ENCODE data around the gene HACD3. TPM values are rescaled to one million over a fixed set of nuclear protein-coding genes. Genes with fewer than 3 reads are reported as not detected.
"Not testable (repeated sequence)": the region's sequence is repeated elsewhere in the genome, so short reads cannot be mapped to it uniquely, and the experiment has no call there.

HACD3 gene
- polyA plus RNA-seq, 1 donor (not counting 4 experiments of a cell fraction or from before 2014, with no cell fraction given): 78.8 TPM

GRCh38 chr15:65550681-65551098, 20.4 kb downstream of the HACD3 start:
- no peaks in the 10 kb centered on the region for H3K9me1 ChIP-seq (ENCODE audit: control insufficient read depth, extremely low read depth, insufficient read depth, low read length)
- FAIRE-seq (no peak), DNase-seq (ENCODE audit: low read depth, low spot score) (no peak)
- no peaks in the 10 kb centered on the region for H3K4me1 ChIP-seq (ENCODE audit: control insufficient read depth, extremely low read depth, insufficient read depth, low read length)
- H3K79me2 ChIP-seq (ENCODE audit: control insufficient read depth, insufficient read depth, low read length): peaks cover 43% of the 10 kb centered on the region
- no peak overlapping the region for H2AFZ ChIP-seq (ENCODE audit: control insufficient read depth, low read length)
- H3K27me3 ChIP-seq (ENCODE audit: control insufficient read depth, extremely low read depth, insufficient read depth, low read length): no peaks in the 10 kb centered on the region
- H3K4me2 ChIP-seq (ENCODE audit: control insufficient read depth, extremely low read depth, insufficient read depth, low read depth, low read length): no peak overlapping the region
- H3K9me3 ChIP-seq (ENCODE audit: control insufficient read depth, low read depth, low read length): no peaks in the 10 kb centered on the region
- H3K9ac ChIP-seq (ENCODE audit: control insufficient read depth, extremely low read depth, insufficient read depth, low read length): no peak overlapping the region
- TF ChIP-seq CTCF (optimal IDR thresholded peaks at IDR 0.05 in 1 of 3, IDR thresholded peaks at IDR 0.05 in 1 of 3, conservative IDR thresholded peaks at IDR 0.05 in 1 of 3; ENCODE audit: extremely low read depth in 1 of 3, insufficient read depth in 2 of 3, low read length in 3 of 3) (no peak), EZH2 (IDR thresholded peaks at IDR 0.05; ENCODE audit: low read length) (no peak)
- H3K27ac ChIP-seq (ENCODE audit: control insufficient read depth, insufficient read depth, low read length): no peak overlapping the region
- no peaks in the 10 kb centered on the region for H4K20me1 ChIP-seq (ENCODE audit: control insufficient read depth, extremely low read depth, insufficient read depth, low read length)
- peaks cover 0 to 4% of the 10 kb centered on the region in 2 experiments for H3K36me3 ChIP-seq (ENCODE audit: control insufficient read depth in 2 of 2, extremely low read depth in 1 of 2, insufficient read depth in 2 of 2, low read length in 2 of 2)
- dilution Hi-C loops (cut with MboI; ENCODE audit: extremely low pct_ligation_motif_present, low sequenced_read_pairs): no loop called here
- H3K4me3 ChIP-seq (ENCODE audit: control insufficient read depth in 2 of 3, extremely low read depth in 1 of 3, insufficient read depth in 2 of 3, low read depth in 1 of 3, low read length in 3 of 3): no peak overlapping the region

DNA sequence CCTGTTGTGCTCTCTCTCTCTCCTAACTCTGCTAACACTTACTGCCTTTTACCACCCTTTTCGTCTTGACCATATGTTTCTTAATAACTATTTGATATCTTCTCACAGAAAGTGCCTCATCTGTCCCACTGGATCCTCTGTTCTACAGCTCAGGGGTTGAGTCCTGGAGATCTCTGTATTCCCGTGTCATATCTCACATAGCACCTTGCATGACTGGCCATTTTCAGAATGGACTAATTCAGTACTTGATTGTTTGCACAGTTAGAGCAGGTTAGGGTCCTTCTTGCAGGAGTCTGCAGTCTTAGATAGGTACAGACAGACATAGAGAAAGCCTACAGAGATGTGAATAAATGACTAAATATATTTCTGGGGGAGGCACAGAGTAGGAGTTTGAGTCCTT, 20.9 kb downstream of the HACD3 start:
- peaks cover 39% of the 10 kb centered on the region for H3K79me2 ChIP-seq (ENCODE audit: control insufficient read depth, insufficient read depth, low read length)
- H3K36me3 ChIP-seq (ENCODE audit: control insufficient read depth in 2 of 2, extremely low read depth in 1 of 2, insufficient read depth in 2 of 2, low read length in 2 of 2): peaks cover 0 to 4% of the 10 kb centered on the region in 2 experiments
- no peak overlapping the region for H3K4me2 ChIP-seq (ENCODE audit: control insufficient read depth, extremely low read depth, insufficient read depth, low read depth, low read length)
- dilution Hi-C loops (cut with MboI; ENCODE audit: extremely low pct_ligation_motif_present, low sequenced_read_pairs): no loop called here
- no peaks in the 10 kb centered on the region for H3K4me1 ChIP-seq (ENCODE audit: control insufficient read depth, extremely low read depth, insufficient read depth, low read length)
- FAIRE-seq (no peak), DNase-seq (ENCODE audit: low read depth, low spot score) (no peak)
- no peak overlapping the region for H3K4me3 ChIP-seq (ENCODE audit: control insufficient read depth in 2 of 3, extremely low read depth in 1 of 3, insufficient read depth in 2 of 3, low read depth in 1 of 3, low read length in 3 of 3)
- H3K9ac ChIP-seq (ENCODE audit: control insufficient read depth, extremely low read depth, insufficient read depth, low read length): no peak overlapping the region
- no peak for TF ChIP-seq EZH2 (IDR thresholded peaks at IDR 0.05; ENCODE audit: low read length)
- no peak for TF ChIP-seq CTCF (optimal IDR thresholded peaks at IDR 0.05 in 1 of 3, IDR thresholded peaks at IDR 0.05 in 1 of 3, conservative IDR thresholded peaks at IDR 0.05 in 1 of 3; ENCODE audit: extremely low read depth in 1 of 3, insufficient read depth in 2 of 3, low read length in 3 of 3)
- H4K20me1 ChIP-seq (ENCODE audit: control insufficient read depth, extremely low read depth, insufficient read depth, low read length): no peaks in the 10 kb centered on the region
- H3K27me3 ChIP-seq (ENCODE audit: control insufficient read depth, extremely low read depth, insufficient read depth, low read length): no peaks in the 10 kb centered on the region
- no peaks in the 10 kb centered on the region for H3K9me1 ChIP-seq (ENCODE audit: control insufficient read depth, extremely low read depth, insufficient read depth, low read length)
- H2AFZ ChIP-seq (ENCODE audit: control insufficient read depth, low read length): no peak overlapping the region
- no peaks in the 10 kb centered on the region for H3K9me3 ChIP-seq (ENCODE audit: control insufficient read depth, low read depth, low read length)
- no peak overlapping the region for H3K27ac ChIP-seq (ENCODE audit: control insufficient read depth, insufficient read depth, low read length)

DNA sequence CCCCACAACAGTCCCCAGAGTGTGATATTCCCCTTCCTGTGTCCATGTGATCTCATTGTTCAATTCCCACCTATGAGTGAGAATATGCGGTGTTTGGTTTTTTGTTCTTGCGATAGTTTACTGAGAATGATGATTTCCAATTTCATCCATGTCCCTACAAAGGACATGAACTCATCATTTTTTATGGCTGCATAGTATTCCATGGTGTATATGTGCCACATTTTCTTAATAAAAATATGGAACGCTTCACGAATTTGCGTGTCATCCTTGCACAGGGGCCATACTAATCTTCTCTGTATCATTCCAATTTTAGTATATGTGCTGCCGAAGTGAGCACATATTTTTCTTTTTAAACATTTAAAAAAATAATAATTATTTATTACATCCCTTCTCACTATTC, 22.6 kb downstream of the HACD3 start:
- H3K9ac ChIP-seq (ENCODE audit: control insufficient read depth, extremely low read depth, insufficient read depth, low read length); H2AFZ ChIP-seq (ENCODE audit: control insufficient read depth, low read length); H3K9me1 ChIP-seq (ENCODE audit: control insufficient read depth, extremely low read depth, insufficient read depth, low read length); H4K20me1 ChIP-seq (ENCODE audit: control insufficient read depth, extremely low read depth, insufficient read depth, low read length); H3K27me3 ChIP-seq (ENCODE audit: control insufficient read depth, extremely low read depth, insufficient read depth, low read length); H3K27ac ChIP-seq (ENCODE audit: control insufficient read depth, insufficient read depth, low read length); FAIRE-seq; H3K4me2 ChIP-seq (ENCODE audit: control insufficient read depth, extremely low read depth, insufficient read depth, low read depth, low read length); H3K9me3 ChIP-seq (ENCODE audit: control insufficient read depth, low read depth, low read length); H3K4me3 ChIP-seq (ENCODE audit: control insufficient read depth in 2 of 3, extremely low read depth in 1 of 3, insufficient read depth in 2 of 3, low read depth in 1 of 3, low read length in 3 of 3); DNase-seq (ENCODE audit: low read depth, low spot score); H3K4me1 ChIP-seq (ENCODE audit: control insufficient read depth, extremely low read depth, insufficient read depth, low read length); dilution Hi-C loops (cut with MboI; ENCODE audit: extremely low pct_ligation_motif_present, low sequenced_read_pairs): not testable (repeated sequence)
- Histone ChIP-seq H3K36me3 (ENCODE audit: control insufficient read depth in 2 of 2, extremely low read depth in 1 of 2, insufficient read depth in 2 of 2, low read length in 2 of 2) (peaks cover 2 to 11% of the 10 kb centered on the region in 2 experiments), H3K79me2 (ENCODE audit: control insufficient read depth, insufficient read depth, low read length) (peaks cover 28% of the 10 kb centered on the region)

All from keratinocyte (primary cell).